Measurements from ENCODE around the gene ZNF346. TPM values are rescaled to one million over a fixed set of nuclear protein-coding genes. Genes with fewer than 3 reads are reported as not detected.

Gene ZNF346
- total RNA-seq, 1 donor from 2014 or later = 13.9 TPM

DNA sequence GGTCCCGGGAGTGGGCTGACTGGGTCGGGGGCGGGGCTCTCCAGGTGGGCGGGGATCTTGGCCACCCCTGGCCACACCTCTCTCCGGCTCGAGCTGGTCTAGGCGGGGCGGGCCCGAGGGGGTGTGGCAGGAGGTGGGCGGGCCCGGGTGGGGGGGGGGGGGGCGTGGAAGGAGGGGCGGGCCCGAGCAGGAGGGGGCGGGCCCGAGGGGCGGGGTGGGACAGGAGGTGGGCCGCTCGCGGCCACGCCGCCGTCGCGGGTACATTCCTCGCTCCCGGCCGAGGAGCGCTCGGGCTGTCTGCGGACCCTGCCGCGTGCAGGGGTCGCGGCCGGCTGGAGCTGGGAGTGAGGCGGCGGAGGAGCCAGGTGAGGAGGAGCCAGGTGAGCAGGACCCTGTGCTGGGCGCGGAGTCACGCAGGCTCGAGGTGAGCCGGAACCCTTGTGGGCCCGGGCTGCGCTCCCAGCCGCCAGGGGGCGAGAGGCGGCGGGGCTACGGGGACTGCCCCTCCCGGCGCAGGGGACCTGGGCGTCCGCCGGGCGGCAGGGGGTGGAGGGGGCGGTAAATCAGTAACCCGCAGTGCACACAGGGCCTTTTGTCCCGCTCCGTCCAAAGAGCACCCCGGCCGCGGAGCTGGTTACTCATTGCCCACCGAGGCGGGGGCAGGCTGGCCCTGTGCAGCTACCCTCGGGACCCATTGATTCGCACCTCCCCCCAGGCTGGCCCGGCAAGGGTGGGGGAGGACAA lies 64.3 kb downstream of the ZNF346 start, which contains the start of gene FGFR4:
FGFR4 (plus strand) TSS at position 262 of the 744 bp plus-strand sequence. CDS start 2,688 bp downstream, outside the sequence.
- peak; percentile 78 for DNase-seq
- H3K27me3 ChIP-seq (ENCODE audit: low read depth) = no peaks in the 10 kb centered on the region
- peak; percentile 87 to 88 for ATAC-seq
- TF ChIP-seq, protein P1, sequence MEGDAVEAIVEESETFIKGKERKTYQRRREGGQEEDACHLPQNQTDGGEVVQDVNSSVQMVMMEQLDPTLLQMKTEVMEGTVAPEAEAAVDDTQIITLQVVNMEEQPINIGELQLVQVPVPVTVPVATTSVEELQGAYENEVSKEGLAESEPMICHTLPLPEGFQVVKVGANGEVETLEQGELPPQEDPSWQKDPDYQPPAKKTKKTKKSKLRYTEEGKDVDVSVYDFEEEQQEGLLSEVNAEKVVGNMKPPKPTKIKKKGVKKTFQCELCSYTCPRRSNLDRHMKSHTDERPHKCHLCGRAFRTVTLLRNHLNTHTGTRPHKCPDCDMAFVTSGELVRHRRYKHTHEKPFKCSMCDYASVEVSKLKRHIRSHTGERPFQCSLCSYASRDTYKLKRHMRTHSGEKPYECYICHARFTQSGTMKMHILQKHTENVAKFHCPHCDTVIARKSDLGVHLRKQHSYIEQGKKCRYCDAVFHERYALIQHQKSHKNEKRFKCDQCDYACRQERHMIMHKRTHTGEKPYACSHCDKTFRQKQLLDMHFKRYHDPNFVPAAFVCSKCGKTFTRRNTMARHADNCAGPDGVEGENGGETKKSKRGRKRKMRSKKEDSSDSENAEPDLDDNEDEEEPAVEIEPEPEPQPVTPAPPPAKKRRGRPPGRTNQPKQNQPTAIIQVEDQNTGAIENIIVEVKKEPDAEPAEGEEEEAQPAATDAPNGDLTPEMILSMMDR (IDR thresholded peaks at IDR 0.05) = peak; percentile 74
- peak within 1 kb of the TSS; percentile 67 for H3K27ac ChIP-seq
- no peaks in the 10 kb centered on the region for H3K36me3 ChIP-seq
- H3K4me1 ChIP-seq = peaks cover 10% of the 10 kb centered on the region
- H3K4me3 ChIP-seq = peak within 1 kb of the TSS; percentile 62
- intact Hi-C loops (cut with DNase I) = no loop called here
- no peaks in the 10 kb centered on the region for H3K9me3 ChIP-seq

DNA sequence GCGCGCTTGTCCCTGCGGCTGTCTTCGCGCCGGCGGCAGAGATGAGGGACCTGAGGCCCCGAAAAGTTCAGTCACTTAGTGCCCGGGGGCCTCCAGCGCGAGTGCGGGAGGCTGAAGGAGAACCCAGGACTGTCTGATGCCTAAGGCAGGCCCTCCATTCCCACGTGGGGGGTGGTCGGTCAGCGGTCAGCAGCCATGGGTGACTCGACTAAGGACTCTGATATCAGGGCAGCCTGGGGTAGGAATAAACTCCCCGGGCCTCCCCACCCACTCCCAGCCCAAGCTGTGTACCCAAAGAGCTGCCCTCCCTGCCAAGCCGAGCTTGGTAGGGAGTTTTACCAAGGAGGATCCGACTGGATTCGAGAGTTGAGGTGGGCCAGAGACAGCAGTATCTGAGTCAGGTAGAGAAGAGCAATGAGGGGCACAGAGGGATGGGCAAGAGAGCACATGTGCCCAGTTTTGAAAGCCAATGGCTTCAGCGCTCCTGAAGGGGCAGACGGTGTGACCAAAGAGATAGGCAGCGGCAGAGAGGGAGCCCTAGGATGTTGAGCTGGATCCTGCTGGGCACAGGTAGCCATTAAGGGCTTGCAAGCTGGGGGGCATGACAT lies 65.0 kb downstream of the ZNF346 start:
- intact Hi-C loops (cut with DNase I) = no loop called here
- DNase-seq = no peak
- H3K4me3 ChIP-seq = peak overlapping the region; percentile 62
- no peaks in the 10 kb centered on the region for H3K9me3 ChIP-seq
- H3K4me1 ChIP-seq = peaks cover 10% of the 10 kb centered on the region
- TF ChIP-seq, protein P1 (IDR thresholded peaks at IDR 0.05) = no peak
- H3K36me3 ChIP-seq = no peaks in the 10 kb centered on the region
- no peak for ATAC-seq
- no peaks in the 10 kb centered on the region for H3K27me3 ChIP-seq (ENCODE audit: low read depth)
- H3K27ac ChIP-seq = peak overlapping the region; percentile 67

DNA sequence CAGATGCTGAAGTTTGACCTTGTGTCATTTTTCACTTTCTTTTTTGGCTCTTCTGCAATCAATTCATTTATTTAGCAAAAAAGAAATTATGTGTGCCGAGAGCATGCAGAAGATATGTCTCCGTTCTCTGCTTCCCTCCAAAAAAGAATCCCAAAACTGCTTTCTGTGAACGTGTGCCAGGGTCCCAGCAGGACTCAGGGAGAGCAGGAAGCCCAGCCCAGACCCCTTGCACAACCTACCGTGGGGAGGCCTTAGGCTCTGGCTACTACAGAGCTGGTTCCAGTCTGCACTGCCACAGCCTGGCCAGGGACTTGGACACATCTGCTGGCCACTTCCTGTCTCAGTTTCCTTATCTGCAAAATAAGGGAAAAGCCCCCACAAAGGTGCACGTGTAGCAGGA lies 66.6 kb downstream of the ZNF346 start:
- peak overlapping the region; percentile 32 for H3K4me3 ChIP-seq
- H3K27me3 ChIP-seq (ENCODE audit: low read depth) = no peaks in the 10 kb centered on the region
- intact Hi-C loops (cut with DNase I) = no loop called here
- no peak for ATAC-seq
- no peaks in the 10 kb centered on the region for H3K9me3 ChIP-seq
- TF ChIP-seq, protein P1 (IDR thresholded peaks at IDR 0.05) = no peak
- peak overlapping the region; percentile 67 for H3K27ac ChIP-seq
- H3K4me1 ChIP-seq = peaks cover 10% of the 10 kb centered on the region
- H3K36me3 ChIP-seq = no peaks in the 10 kb centered on the region
- no peak for DNase-seq

DNA sequence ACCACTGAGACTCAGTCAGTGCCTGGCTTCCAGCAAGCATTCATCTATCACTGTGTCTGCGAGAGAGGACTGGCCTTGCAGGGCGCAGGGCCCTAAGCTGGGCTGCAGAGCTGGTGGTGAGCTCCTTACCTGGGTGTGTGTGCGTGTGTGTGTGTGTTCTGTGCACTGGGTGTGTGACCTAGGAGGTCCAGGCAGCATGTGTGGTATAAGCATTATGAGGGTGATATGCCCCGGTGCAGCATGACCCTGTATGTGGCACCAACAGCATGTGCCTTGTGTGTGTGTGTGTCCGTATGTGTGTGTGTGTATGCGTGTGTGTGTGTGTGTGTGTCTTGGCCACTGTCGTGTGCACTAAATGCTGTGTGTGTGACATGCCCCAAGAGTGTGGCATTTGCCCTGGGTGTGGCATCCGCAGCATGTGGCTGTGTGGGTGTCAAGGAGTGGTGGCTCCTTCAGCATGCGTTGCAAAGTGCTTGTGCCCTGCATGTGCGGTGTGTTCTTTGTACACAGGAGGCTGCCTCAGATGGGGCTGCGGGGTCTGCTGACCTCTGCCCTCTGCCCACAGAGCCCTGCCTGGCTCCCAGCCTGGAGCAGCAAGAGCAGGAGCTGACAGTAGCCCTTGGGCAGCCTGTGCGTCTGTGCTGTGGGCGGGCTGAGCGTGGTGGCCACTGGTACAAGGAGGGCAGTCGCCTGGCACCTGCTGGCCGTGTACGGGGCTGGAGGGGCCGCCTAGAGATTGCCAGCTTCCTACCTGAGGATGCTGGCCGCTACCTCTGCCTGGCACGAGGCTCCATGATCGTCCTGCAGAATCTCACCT lies 67.5 kb downstream of the ZNF346 start:
- ATAC-seq (no peak), DNase-seq (no peak)
- Histone ChIP-seq H3K4me3 (peak overlapping the region; percentile 32), H3K27ac (no peak overlapping the region), H3K4me1 (peaks cover 18% of the 10 kb centered on the region), H3K27me3 (ENCODE audit: low read depth) (no peaks in the 10 kb centered on the region), H3K9me3 (no peaks in the 10 kb centered on the region), H3K36me3 (no peaks in the 10 kb centered on the region)
- TF ChIP-seq, protein P1 (IDR thresholded peaks at IDR 0.05) = no peak
- intact Hi-C loops (cut with DNase I) = no loop called here

DNA sequence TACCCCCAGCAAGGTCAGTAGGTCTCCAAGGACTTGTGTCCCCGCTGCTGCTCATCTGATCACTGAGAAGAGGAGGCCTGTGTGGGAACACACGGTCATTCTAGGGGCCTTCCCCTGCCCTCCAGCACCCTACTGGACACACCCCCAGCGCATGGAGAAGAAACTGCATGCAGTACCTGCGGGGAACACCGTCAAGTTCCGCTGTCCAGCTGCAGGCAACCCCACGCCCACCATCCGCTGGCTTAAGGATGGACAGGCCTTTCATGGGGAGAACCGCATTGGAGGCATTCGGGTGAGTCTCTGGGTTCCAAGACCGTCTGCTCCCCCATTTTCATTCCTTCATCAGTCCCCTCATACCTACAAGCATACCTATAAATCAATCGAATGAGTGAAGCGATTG lies 68.3 kb downstream of the ZNF346 start:
- TF ChIP-seq, protein P1 (IDR thresholded peaks at IDR 0.05) = no peak
- DNase-seq (no peak), ATAC-seq (no peak)
- Histone ChIP-seq H3K36me3 (no peaks in the 10 kb centered on the region), H3K27me3 (ENCODE audit: low read depth) (no peaks in the 10 kb centered on the region), H3K4me1 (peaks cover 26% of the 10 kb centered on the region), H3K4me3 (no peak overlapping the region), H3K9me3 (no peaks in the 10 kb centered on the region), H3K27ac (no peak overlapping the region)
- intact Hi-C loops (cut with DNase I) = no loop called here
